Natural killer cell (primary cell): ENCODE measurements around the gene PCAT7. TPM values are rescaled to one million over a fixed set of nuclear protein-coding genes. Genes with fewer than 3 reads are reported as not detected.

ENCODE experiments used
- ATAC-seq, 3 donors: fragments of 150-1000 bp in 2 of 3; fragments of 200-7000 bp in 1 of 3; cut with Tn5 transposase; 1 replicate in 1 of 3; 2 replicates in 2 of 3; pipeline ENCODE4 v1.10.0; 2021; ENCODE audit warnings: mild to moderate bottlenecking in 2 of 3, moderate library complexity in 2 of 3
- DNase-seq, 2 donors: peaks; one replicate each; pipeline versions ENCODE4 v3.0.0 to v3.0.0-alpha.2; 2013 to 2021; ENCODE audit warnings: mixed read lengths in 1 of 2
- H3K27ac ChIP-seq: one replicate; pipeline ENCODE4 v1.5.1; 2013; ENCODE audit warnings: mild to moderate bottlenecking, low read length
- H3K27me3 ChIP-seq: one replicate; pipeline ENCODE4 v1.6.1; 2013; ENCODE audit warnings: low read length; ENCODE audit not compliant: control insufficient read depth, insufficient read depth
- H3K36me3 ChIP-seq: one replicate; pipeline ENCODE4 v1.6.1; 2013; ENCODE audit warnings: low read length; ENCODE audit not compliant: control insufficient read depth, insufficient read depth
- H3K4me1 ChIP-seq: one replicate; pipeline ENCODE4 v1.6.1; 2013; ENCODE audit warnings: low read length; ENCODE audit not compliant: control insufficient read depth, insufficient read depth
- H3K4me3 ChIP-seq: one replicate; pipeline ENCODE4 v1.5.1; 2013; ENCODE audit warnings: low read length
- H3K9me3 ChIP-seq: one replicate; pipeline ENCODE4 v1.6.1; 2013; ENCODE audit warnings: low read length; ENCODE audit not compliant: control insufficient read depth, insufficient read depth
- H3K27ac Mint-ChIP-seq, 2 donors: one replicate each; pipeline ENCODE4 v1.8.0; 2022; ENCODE audit warnings: mild to moderate bottlenecking in 2 of 2, mixed read lengths in 2 of 2, moderate library complexity in 1 of 2
- H3K27me3 Mint-ChIP-seq, 2 donors: one replicate each; pipeline ENCODE4 v1.8.0; 2022; ENCODE audit warnings: low read depth in 2 of 2, mixed read lengths in 2 of 2
- H3K36me3 Mint-ChIP-seq: one replicate; pipeline ENCODE4 v1.8.0; 2022; ENCODE audit warnings: mixed read lengths
- H3K4me1 Mint-ChIP-seq, 2 donors: one replicate each; pipeline ENCODE4 v1.8.0; 2022; ENCODE audit warnings: mixed read lengths in 2 of 2
- H3K4me3 Mint-ChIP-seq: one replicate; pipeline ENCODE4 v1.8.0; 2022; ENCODE audit warnings: mild to moderate bottlenecking, moderate library complexity, mixed read lengths
- H3K9me3 Mint-ChIP-seq, 2 donors: one replicate each; pipeline ENCODE4 v1.8.0; 2022; ENCODE audit warnings: mixed read lengths in 2 of 2
- WGBS: methylation state at CpG from one replicate; pipeline ENCODE4 v1.1.7; 2013; ENCODE audit warnings: missing lambda C conversion rate; ENCODE audit not compliant: insufficient coverage; 5-methylcytosine and 5-hydroxymethylcytosine counted together
- intact Hi-C: fragments of 100-400 bp; cut with micrococcal nuclease; formaldehyde crosslinking; loops from one replicate; pipeline ENCODE4 v1.14.2; 2022
- total RNA-seq, 4 donors: library from RNA; stranded (reverse); fragments of 120-200 nt in 1 of 4; gene quantifications; one replicate each; pipeline versions ENCODE4 v1.2.3 to v1.2.4, GENCODE V29; 2013 to 2022
- TF ChIP-seq, protein P1 (sequence below): fragments of 200-600 bp; IDR thresholded peaks from one replicate; pipeline ENCODE4 v1.8.0; 2022; ENCODE audit warnings: antibody characterized with exemption

The PCAT7 gene
- total RNA-seq, 3 donors from 2014 or later (not counting 1 experiment from before 2014, with no cell fraction given), result not detected

GRCh38 chr9:94566550-94566949, 11.7 kb downstream of the PCAT7 start:
- Mint-ChIP-seq H3K36me3 (no peaks in the 10 kb centered on the region), H3K9me3 (no peaks in the 10 kb centered on the region), H3K4me1 (no peaks in the 10 kb centered on the region), H3K27me3 (peaks cover 3 to 7% of the 10 kb centered on the region in 2 donors), H3K27ac (no peak overlapping the region), H3K4me3 (no peak overlapping the region)
- Histone ChIP-seq H3K27me3 (no peaks in the 10 kb centered on the region), H3K4me3 (no peak overlapping the region), H3K27ac (no peak overlapping the region), H3K4me1 (no peaks in the 10 kb centered on the region), H3K36me3 (no peaks in the 10 kb centered on the region), H3K9me3 (no peaks in the 10 kb centered on the region)
- no peak for ATAC-seq
- no peak for DNase-seq
- TF ChIP-seq, protein P1, sequence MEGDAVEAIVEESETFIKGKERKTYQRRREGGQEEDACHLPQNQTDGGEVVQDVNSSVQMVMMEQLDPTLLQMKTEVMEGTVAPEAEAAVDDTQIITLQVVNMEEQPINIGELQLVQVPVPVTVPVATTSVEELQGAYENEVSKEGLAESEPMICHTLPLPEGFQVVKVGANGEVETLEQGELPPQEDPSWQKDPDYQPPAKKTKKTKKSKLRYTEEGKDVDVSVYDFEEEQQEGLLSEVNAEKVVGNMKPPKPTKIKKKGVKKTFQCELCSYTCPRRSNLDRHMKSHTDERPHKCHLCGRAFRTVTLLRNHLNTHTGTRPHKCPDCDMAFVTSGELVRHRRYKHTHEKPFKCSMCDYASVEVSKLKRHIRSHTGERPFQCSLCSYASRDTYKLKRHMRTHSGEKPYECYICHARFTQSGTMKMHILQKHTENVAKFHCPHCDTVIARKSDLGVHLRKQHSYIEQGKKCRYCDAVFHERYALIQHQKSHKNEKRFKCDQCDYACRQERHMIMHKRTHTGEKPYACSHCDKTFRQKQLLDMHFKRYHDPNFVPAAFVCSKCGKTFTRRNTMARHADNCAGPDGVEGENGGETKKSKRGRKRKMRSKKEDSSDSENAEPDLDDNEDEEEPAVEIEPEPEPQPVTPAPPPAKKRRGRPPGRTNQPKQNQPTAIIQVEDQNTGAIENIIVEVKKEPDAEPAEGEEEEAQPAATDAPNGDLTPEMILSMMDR, result no peak
- intact Hi-C loops, result no loop called here

- peaks cover 10 to 14% of the 10 kb centered on the region in 2 donors for H3K27me3 Mint-ChIP-seq
- Histone ChIP-seq H3K9me3 (no peaks in the 10 kb centered on the region), H3K4me3 (no peak overlapping the region), H3K36me3 (no peaks in the 10 kb centered on the region), H3K27me3 (no peaks in the 10 kb centered on the region), H3K27ac (no peak overlapping the region), H3K4me1 (no peaks in the 10 kb centered on the region)
- H3K36me3 Mint-ChIP-seq, result no peaks in the 10 kb centered on the region
- 100% methylated on average over 1 of the region's 2 CpGs for WGBS
- DNase-seq (no peak), ATAC-seq (no peak)
- H3K4me3 Mint-ChIP-seq, result no peak overlapping the region
- H3K9me3 Mint-ChIP-seq, result no peaks in the 10 kb centered on the region
- no peaks in the 10 kb centered on the region for H3K4me1 Mint-ChIP-seq
- no peak overlapping the region for H3K27ac Mint-ChIP-seq
- intact Hi-C loops, result no loop called here
- TF ChIP-seq, protein P1, result no peak
Observed at GRCh38 chr9:94567271-94567670, 12.4 kb downstream of the PCAT7 start.

- Histone ChIP-seq H3K36me3 (no peaks in the 10 kb centered on the region), H3K27me3 (no peaks in the 10 kb centered on the region), H3K4me3 (no peak overlapping the region), H3K4me1 (no peaks in the 10 kb centered on the region), H3K9me3 (no peaks in the 10 kb centered on the region), H3K27ac (no peak overlapping the region)
- 63% methylated on average over 3 of the region's 3 CpGs for WGBS
- no peak for ATAC-seq
- no peaks in the 10 kb centered on the region for H3K9me3 Mint-ChIP-seq
- DNase-seq, result no peak
- no peaks in the 10 kb centered on the region for H3K36me3 Mint-ChIP-seq
- TF ChIP-seq, protein P1, result no peak
- no peaks in the 10 kb centered on the region for H3K4me1 Mint-ChIP-seq
- intact Hi-C loops, result no loop called here
- peaks cover 13 to 23% of the 10 kb centered on the region in 2 donors for H3K27me3 Mint-ChIP-seq
- no peak overlapping the region for H3K4me3 Mint-ChIP-seq
- no peak overlapping the region for H3K27ac Mint-ChIP-seq
Observed at GRCh38 chr9:94568250-94568889, 13.5 kb downstream of the PCAT7 start.
